Measurements from ENCODE around the gene NEU1. TPM values are rescaled to one million over a fixed set of nuclear protein-coding genes. Genes with fewer than 3 reads are reported as not detected.
"Not testable (repeated sequence)": the region's sequence is repeated elsewhere in the genome, so short reads cannot be mapped to it uniquely, and the experiment has no call there.

NEU1 gene
- total RNA-seq, 1 experiment from 2014 or later, result 25.2 TPM

GRCh38 chr6:31822036-31822821, 40.4 kb downstream of the NEU1 start:
- DNase-seq (ENCODE audit: extremely low read depth, low read depth), result peak; percentile 94

- peak; percentile 54 for DNase-seq (ENCODE audit: extremely low read depth, low read depth)
Measured at GRCh38 chr6:31821301-31822035, 41.2 kb downstream of the NEU1 start.

GRCh38 chr6:31820399-31820798, 42.2 kb downstream of the NEU1 start:
- DNase-seq (ENCODE audit: extremely low read depth, low read depth), result not testable (repeated sequence)

- no peak for DNase-seq (ENCODE audit: extremely low read depth, low read depth)
Measured at GRCh38 chr6:31819871-31820299, 42.7 kb downstream of the NEU1 start.

GRCh38 chr6:31817929-31818511, 44.6 kb downstream of the NEU1 start:
- not testable (repeated sequence) for DNase-seq (ENCODE audit: extremely low read depth, low read depth)

GRCh38 chr6:31817133-31817928, 45.3 kb downstream of the NEU1 start:
- DNase-seq (ENCODE audit: extremely low read depth, low read depth), result not testable (repeated sequence)

GRCh38 chr6:31815025-31815838, 47.4 kb downstream of the NEU1 start, which contains the start of the genes HSPA1A and HSPA1L:
HSPA1A (plus strand) TSS chr6:31815543; CDS start chr6:31815757, 214 bp downstream.
HSPA1L (minus strand) TSS chr6:31815283; CDS start chr6:31811972, 3,311 bp downstream.
- peak; percentile 96 for DNase-seq (ENCODE audit: extremely low read depth, low read depth)

- peak; percentile 94 for DNase-seq (ENCODE audit: extremely low read depth, low read depth)
Measured at GRCh38 chr6:31814677-31815024, 48.0 kb downstream of the NEU1 start.

GRCh38 chr6:31813465-31813849, 49.2 kb downstream of the NEU1 start:
- no peak for DNase-seq (ENCODE audit: extremely low read depth, low read depth)

GRCh38 chr6:31811645-31812044, 51.0 kb downstream of the NEU1 start:
- DNase-seq (ENCODE audit: extremely low read depth, low read depth), result no peak

- not testable (repeated sequence) for DNase-seq (ENCODE audit: extremely low read depth, low read depth)
Measured at GRCh38 chr6:31808599-31808998, 54.0 kb downstream of the NEU1 start.

Small RNA genes within 50 kb of the gene (small RNA-seq; reads per million reads assigned to genes)
- gene SNORD48 (85.7 to 474 reads per million in 2 experiments), gene SNORD52 (0 reads per million in 2 experiments)

Other genes with a start within 250 kb of the NEU1 start
- gene AIF1, start 247.6 kb downstream of the NEU1 start, total RNA-seq (2014; rRNA removed; shearing (Covaris generic)), result not detected in 2 replicates
- gene PRRC2A, start 242.1 kb downstream of the NEU1 start, total RNA-seq (2014; rRNA removed; shearing (Covaris generic)), result 68.9 and 72.2 TPM in 2 replicates
- gene BAG6, start 210.2 kb downstream of the NEU1 start, total RNA-seq (2014; rRNA removed; shearing (Covaris generic)), result 113 and 133 TPM in 2 replicates
- 2.4 and 2.8 TPM in 2 replicates for gene APOM, start 206.9 kb downstream of the NEU1 start, total RNA-seq (2014; rRNA removed; shearing (Covaris generic))
- gene C6orf47, start 202.0 kb downstream of the NEU1 start, total RNA-seq (2014; rRNA removed; shearing (Covaris generic)), result 10.1 and 10.9 TPM in 2 replicates
- 11.6 and 11.7 TPM in 2 replicates for gene GPANK1, start 197.8 kb downstream of the NEU1 start, total RNA-seq (2014; rRNA removed; shearing (Covaris generic))
- gene CSNK2B, start 196.7 kb downstream of the NEU1 start, total RNA-seq (2014; rRNA removed; shearing (Covaris generic)), result 110 and 131 TPM in 2 replicates
- gene LY6G5B, start 192.8 kb downstream of the NEU1 start, total RNA-seq (2014; rRNA removed; shearing (Covaris generic)), result 1.9 and 2.8 TPM in 2 replicates
- 0.95 and 1.3 TPM in 2 replicates for gene LY6G5C, start 181.8 kb downstream of the NEU1 start, total RNA-seq (2014; rRNA removed; shearing (Covaris generic))
- gene ABHD16A, start 159.5 kb downstream of the NEU1 start, total RNA-seq (2014; rRNA removed; shearing (Covaris generic)), result 40.5 and 55.7 TPM in 2 replicates
- gene LY6G6F, start 156.0 kb downstream of the NEU1 start, total RNA-seq (2014; rRNA removed; shearing (Covaris generic)), result not detected in 2 replicates
- not detected in 2 replicates for gene LY6G6D, start 147.5 kb downstream of the NEU1 start, total RNA-seq (2014; rRNA removed; shearing (Covaris generic))
- not detected in 2 replicates for gene LY6G6C, start 141.1 kb downstream of the NEU1 start, total RNA-seq (2014; rRNA removed; shearing (Covaris generic))
- not detected in 2 replicates for gene MPIG6B, start 139.4 kb downstream of the NEU1 start, total RNA-seq (2014; rRNA removed; shearing (Covaris generic))
- gene DDAH2, start 133.5 kb downstream of the NEU1 start, total RNA-seq (2014; rRNA removed; shearing (Covaris generic)), result 16.4 and 19.1 TPM in 2 replicates
- gene CLIC1, start 126.3 kb downstream of the NEU1 start, total RNA-seq (2014; rRNA removed; shearing (Covaris generic)), result 376 and 448 TPM in 2 replicates
- 18.6 and 19.8 TPM in 2 replicates for gene MSH5, start 122.8 kb downstream of the NEU1 start, total RNA-seq (2014; rRNA removed; shearing (Covaris generic))
- 2.8 and 4.7 TPM in 2 replicates for gene SAPCD1, start 100.2 kb downstream of the NEU1 start, total RNA-seq (2014; rRNA removed; shearing (Covaris generic))
- gene VWA7, start 85.5 kb downstream of the NEU1 start, total RNA-seq (2014; rRNA removed; shearing (Covaris generic)), result 0.47 and 0.81 TPM in 2 replicates
- gene VARS1, start 67.1 kb downstream of the NEU1 start, total RNA-seq (2014; rRNA removed; shearing (Covaris generic)), result 42.1 and 46.7 TPM in 2 replicates
- 62.6 and 64.3 TPM in 2 replicates for gene LSM2, start 55.9 kb downstream of the NEU1 start, total RNA-seq (2014; rRNA removed; shearing (Covaris generic))
- 0.82 and 1.0 TPM in 2 replicates for gene HSPA1L, start 47.5 kb downstream of the NEU1 start, total RNA-seq (2014; rRNA removed; shearing (Covaris generic))
- gene HSPA1A, start 47.3 kb downstream of the NEU1 start, total RNA-seq (2014; rRNA removed; shearing (Covaris generic)), result 43.3 and 46.7 TPM in 2 replicates
- 58.3 and 60.4 TPM in 2 replicates for gene HSPA1B, start 35.1 kb downstream of the NEU1 start, total RNA-seq (2014; rRNA removed; shearing (Covaris generic))
- gene SLC44A4, start 16.2 kb upstream of the NEU1 start, total RNA-seq (2014; rRNA removed; shearing (Covaris generic)), result 0.07 TPM in 1 of 2 replicates, not detected in the other
- 19.3 and 19.9 TPM in 2 replicates for gene EHMT2, start 34.9 kb upstream of the NEU1 start, total RNA-seq (2014; rRNA removed; shearing (Covaris generic))
- gene ZBTB12, start 39.3 kb upstream of the NEU1 start, total RNA-seq (2014; rRNA removed; shearing (Covaris generic)), result 1.8 and 2.8 TPM in 2 replicates
- gene C2, start 64.9 kb upstream of the NEU1 start, total RNA-seq (2014; rRNA removed; shearing (Covaris generic)), result 0.20 and 0.69 TPM in 2 replicates
- not detected in 2 replicates for gene CFB, start 83.3 kb upstream of the NEU1 start, total RNA-seq (2014; rRNA removed; shearing (Covaris generic))
- gene NELFE, start 96.2 kb upstream of the NEU1 start, total RNA-seq (2014; rRNA removed; shearing (Covaris generic)), result 105 and 108 TPM in 2 replicates
- gene SKIC2, start 96.4 kb upstream of the NEU1 start, total RNA-seq (2014; rRNA removed; shearing (Covaris generic)), result 22.1 and 24.1 TPM in 2 replicates
- 19.4 and 21.1 TPM in 2 replicates for gene DXO, start 109.3 kb upstream of the NEU1 start, total RNA-seq (2014; rRNA removed; shearing (Covaris generic))
- gene C4A, start 119.2 kb upstream of the NEU1 start, total RNA-seq (2014; rRNA removed; shearing (Covaris generic)), result 0.42 and 0.81 TPM in 2 replicates
- 0.69 and 0.87 TPM in 2 replicates for gene C4B, start 152.0 kb upstream of the NEU1 start, total RNA-seq (2014; rRNA removed; shearing (Covaris generic))
- gene CYP21A2, start 175.6 kb upstream of the NEU1 start, total RNA-seq (2014; rRNA removed; shearing (Covaris generic)), result not detected in 2 replicates
- gene TNXB, start 246.5 kb upstream of the NEU1 start, total RNA-seq (2014; rRNA removed; shearing (Covaris generic)), result 22.2 and 24.6 TPM in 2 replicates